CD4-positive, alpha-beta T cell treated with Interleukin-15 for 4 hours (primary cell): ENCODE results near the gene MED4.

ENCODE experiments used
- DNase-seq: peaks from one replicate; pipeline ENCODE4 v3.0.0-alpha.2; 2020; ENCODE audit warnings: low spot score

Gene MED4

GRCh38 chr13:48094781-48095502 is at the start of gene MED4:
MED4 (minus strand) TSS chr13:48095104; CDS start chr13:48095078, 26 bp downstream.
- peak; percentile 97 for DNase-seq

DNA sequence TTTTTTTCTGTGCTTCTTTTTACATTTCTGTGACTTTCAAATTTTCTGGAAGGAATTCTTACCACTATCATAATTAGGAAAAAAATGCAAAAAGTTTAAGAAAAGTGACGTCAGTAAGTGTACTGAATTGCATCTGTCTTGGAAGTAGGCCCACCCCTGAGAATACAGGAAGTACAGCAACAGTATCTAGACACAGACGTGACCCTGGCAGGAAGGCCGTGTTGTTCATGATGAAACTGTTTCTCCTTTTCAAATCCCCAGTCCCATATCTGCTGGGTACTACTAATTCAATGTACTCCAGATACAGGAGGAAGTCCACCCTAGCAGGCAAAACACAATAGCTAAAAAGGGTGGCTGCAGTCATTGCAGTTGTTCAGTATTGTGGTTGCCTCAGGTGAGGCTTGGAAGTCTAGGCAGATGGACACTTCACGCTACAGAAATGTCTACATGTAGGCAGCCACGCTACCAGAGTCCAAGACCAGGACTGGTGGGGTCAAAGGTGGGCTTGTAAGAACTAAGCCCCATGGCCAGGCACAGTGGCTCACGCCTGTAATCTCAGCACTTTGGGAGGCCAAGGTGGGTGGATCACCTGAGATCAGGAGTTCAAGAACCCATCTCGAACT is 49.6 kb upstream of the MED4 start:
- DNase-seq = no peak

GRCh38 chr13:48142436-48142835 is 47.5 kb upstream of the MED4 start:
- no peak for DNase-seq

- DNase-seq = no peak
These were observed 43.4 kb upstream of the MED4 start for GRCh38 chr13:48138270-48138669.

- DNase-seq = no peak
These were observed 38.1 kb upstream of the MED4 start for GRCh38 chr13:48132961-48133360.

GRCh38 chr13:48131533-48131932 is 36.6 kb upstream of the MED4 start:
- DNase-seq = no peak

DNA sequence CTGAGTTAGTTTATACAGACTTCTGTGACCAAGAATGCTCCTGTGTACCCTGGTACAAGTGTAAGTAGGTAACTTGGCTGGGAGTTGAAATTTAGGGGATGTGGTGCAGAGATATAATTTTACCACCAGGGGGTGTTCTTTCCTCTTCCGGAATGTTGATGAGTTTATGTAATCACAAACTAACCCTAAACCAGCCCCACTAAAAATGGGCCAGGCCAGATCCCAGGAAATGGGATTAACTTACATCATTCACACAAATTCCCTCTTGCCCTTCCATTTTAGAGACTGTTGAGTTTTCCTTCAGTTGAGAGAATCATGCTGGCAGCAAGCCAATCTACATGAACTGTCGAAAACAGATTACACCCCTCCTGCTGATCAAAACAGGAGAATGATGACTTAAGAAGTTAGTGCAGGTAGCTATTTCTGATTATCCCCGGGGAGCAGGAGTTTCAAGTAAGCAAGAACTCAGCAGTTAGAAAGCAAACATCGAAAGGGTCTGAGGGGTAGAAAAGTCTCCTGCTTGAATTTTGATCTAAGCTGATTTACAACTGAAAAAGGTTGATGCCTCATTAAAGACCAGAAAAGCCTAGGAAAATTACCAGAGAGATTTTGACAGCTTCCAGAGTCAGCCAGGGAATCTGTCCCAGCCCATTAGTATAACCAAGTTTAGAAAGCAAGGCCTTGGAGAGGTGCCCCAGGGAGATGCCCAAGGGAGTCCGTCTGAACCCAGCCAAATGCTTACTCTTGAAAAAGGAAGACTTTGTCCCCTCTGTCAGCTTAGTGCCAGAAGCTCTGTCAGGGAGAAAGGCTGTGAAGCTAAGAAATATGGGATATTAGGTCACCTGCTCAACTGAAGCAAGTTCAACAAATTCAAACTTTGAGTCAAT is 32.3 kb upstream of the MED4 start:
- peak; percentile 79 for DNase-seq

DNA sequence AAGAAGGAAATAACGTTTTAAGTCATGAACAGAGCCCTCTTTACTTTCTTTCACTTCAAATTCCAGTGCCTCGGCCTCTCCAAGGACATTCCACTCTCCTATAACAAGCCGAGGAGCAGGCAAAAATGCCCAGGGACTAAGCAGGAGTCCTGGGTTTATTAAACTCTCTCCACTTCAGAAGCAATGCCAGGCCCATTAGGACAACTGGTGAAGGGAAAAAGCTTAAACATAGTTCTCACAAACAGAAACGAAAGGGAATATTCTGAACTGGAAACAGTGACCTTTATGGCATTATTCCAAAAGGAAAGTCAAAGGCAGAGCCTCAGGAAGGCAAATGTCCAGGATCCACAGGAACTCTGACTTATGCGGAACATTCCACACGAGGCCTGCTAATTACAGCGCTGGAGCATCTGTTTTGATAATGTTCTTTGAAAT is 30.9 kb upstream of the MED4 start:
- no peak for DNase-seq

DNA sequence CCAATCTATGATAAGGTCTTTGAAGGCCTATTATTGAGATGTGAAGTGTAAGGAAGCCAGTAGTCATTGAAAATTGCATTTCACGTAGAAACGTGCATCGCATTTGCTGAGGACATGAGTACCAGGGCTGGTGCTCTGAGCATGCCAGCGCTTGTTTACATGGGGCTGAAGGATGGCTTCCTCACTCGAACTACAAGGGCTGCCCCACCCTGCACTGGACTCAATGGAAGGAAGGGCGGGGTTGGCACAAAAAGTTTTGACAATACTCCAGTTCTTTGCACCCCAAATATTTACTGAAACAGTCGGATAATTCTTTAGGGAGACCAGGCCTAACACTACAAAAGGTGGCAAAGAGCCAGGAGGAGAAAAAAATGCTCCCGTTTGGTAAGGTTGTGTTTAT is 28.9 kb upstream of the MED4 start:
- DNase-seq = no peak

DNA sequence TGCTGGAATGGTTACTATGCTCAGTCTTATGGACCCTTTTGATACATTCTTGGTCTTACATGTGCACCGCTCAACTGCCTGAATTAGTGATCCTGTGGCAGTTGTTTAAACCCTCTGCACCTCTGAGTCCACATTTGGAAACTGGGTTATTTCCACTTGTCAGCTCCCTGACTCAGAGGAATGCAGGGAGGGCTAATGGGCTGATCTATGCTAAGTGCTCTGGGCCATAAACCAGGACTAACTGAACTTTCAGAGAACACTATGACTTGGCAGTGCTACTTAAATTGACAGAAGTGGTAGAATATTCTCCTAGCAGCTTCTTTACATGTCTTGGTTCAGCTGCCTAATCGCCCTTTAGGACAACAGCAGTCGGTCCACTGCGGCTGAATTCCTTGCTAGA is 26.8 kb upstream of the MED4 start:
- DNase-seq = no peak

GRCh38 chr13:48120241-48120640 is 25.3 kb upstream of the MED4 start:
- DNase-seq = no peak

- no peak for DNase-seq
These were observed 23.1 kb upstream of the MED4 start for GRCh38 chr13:48118030-48118429.

- DNase-seq = no peak
These were observed 21.9 kb upstream of the MED4 start for GRCh38 chr13:48116808-48117207.

- DNase-seq = no peak
These were observed 18.8 kb upstream of the MED4 start for GRCh38 chr13:48113756-48114130.

GRCh38 chr13:48112896-48113755 is 18.2 kb upstream of the MED4 start:
- no peak for DNase-seq

DNA sequence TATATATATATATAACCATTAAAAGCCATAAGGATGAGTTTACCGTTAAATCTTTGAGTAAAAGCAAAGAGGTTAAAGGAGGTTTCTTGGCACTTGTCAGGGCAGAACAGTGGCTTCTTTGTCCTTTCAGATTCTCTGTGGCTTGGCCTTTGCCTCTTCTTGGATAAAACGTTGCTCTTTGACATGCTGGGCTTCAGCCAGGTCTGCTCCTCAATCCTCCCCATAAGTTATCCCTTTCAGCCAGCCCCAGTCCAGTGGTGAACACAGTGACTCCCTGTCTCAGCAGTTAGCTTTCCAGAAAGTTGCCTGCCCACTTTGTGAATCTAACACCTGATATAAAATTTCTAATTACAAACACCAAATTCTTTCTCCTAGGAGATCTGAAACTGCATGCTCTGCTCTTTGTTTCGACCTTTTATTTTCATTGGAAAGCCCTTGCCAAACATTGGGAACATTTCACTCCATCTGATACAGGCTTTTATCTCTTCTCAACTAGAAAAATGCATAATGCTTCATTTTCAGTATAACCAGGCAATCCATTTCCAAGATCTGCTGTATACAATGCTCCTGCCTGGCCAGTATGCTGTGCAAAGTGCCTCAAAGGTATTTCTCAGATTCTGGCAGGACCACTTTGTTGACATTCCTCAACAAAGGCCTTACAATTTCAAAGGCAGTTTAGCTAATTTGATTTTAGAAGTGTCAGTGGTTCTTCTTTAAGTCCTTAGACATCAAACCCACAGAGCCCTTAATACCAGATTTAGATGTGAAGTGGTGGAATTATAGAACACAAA is 16.2 kb upstream of the MED4 start:
- DNase-seq = no peak

DNA sequence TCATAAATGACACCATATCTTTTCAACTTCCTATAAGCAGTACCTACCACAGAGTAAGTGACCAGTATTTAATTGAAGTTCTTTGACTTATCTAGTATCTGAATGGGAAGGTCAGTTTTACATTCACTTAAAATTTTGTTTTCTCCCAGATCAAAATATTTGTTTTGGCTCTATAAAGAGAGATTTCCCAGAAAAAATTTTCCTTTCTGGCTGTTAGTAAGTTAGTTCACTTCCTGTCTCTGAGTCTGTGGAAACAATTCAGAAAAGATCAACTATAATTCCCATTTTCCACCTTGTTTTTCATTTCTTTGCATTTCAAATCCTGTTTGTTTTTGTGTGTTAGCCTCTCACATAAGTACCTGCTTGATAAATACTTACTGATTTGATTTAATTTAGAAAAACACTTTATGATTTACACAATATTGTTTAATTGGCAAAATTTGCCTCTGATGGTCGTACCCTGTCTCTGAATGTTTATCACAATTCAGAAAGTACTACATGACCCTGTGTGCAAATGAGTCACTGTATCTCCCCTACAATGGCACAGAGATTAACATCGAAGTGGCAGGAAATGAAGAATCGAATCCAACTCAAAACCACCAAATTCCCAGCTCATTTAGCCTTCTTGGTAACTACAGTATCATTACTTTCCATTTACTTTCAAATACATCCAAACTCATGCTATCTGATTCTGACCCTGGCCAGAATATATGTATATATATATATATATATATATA is 15.4 kb upstream of the MED4 start:
- no peak for DNase-seq

GRCh38 chr13:48108106-48108505 is 13.2 kb upstream of the MED4 start:
- DNase-seq = no peak

- no peak for DNase-seq
These were observed 2.9 kb upstream of the MED4 start for GRCh38 chr13:48097793-48098192.

- DNase-seq = no peak
These were observed 1.8 kb upstream of the MED4 start for GRCh38 chr13:48096670-48097069.
